ENCODE results near the gene CSMD2.

CSMD2 gene

GRCh38 chr1:33874636-33875035 is 290.4 kb downstream of the CSMD2 start:
- H3K27me3 ChIP-seq (ENCODE audit: control insufficient read depth, insufficient read depth, low read length), result no peaks in the 10 kb centered on the region

GRCh38 chr1:33872683-33873082 is 292.3 kb downstream of the CSMD2 start:
- H3K27me3 ChIP-seq (ENCODE audit: control insufficient read depth, insufficient read depth, low read length), result no peaks in the 10 kb centered on the region
- no peaks in the 10 kb centered on the region for H3K36me3 ChIP-seq (ENCODE audit: control insufficient read depth, insufficient read depth, low read length)
- no peaks in the 10 kb centered on the region for H3K9me3 ChIP-seq (ENCODE audit: control insufficient read depth, insufficient read depth, low read length)
- H3K4me3 ChIP-seq (ENCODE audit: low read depth, low read length), result no peak overlapping the region
- peak overlapping the region; percentile 66 for H3K27ac ChIP-seq (ENCODE audit: low read depth, low read length)
- peaks cover 6% of the 10 kb centered on the region for H3K4me1 ChIP-seq (ENCODE audit: control insufficient read depth, insufficient read depth, low read length)
- H3K9ac ChIP-seq (ENCODE audit: low read depth, low read length), result no peak overlapping the region

More at GRCh38 chr1:33874636-33875035, 290.4 kb downstream of the CSMD2 start:
- H3K27ac ChIP-seq (ENCODE audit: low read depth, low read length), result no peak overlapping the region
- H3K9ac ChIP-seq (ENCODE audit: low read depth, low read length), result no peak overlapping the region
- H3K4me3 ChIP-seq (ENCODE audit: low read depth, low read length), result no peak overlapping the region
- H3K4me1 ChIP-seq (ENCODE audit: control insufficient read depth, insufficient read depth, low read length), result no peaks in the 10 kb centered on the region
- no peaks in the 10 kb centered on the region for H3K9me3 ChIP-seq (ENCODE audit: control insufficient read depth, insufficient read depth, low read length)
- no peaks in the 10 kb centered on the region for H3K36me3 ChIP-seq (ENCODE audit: control insufficient read depth, insufficient read depth, low read length)

DNA sequence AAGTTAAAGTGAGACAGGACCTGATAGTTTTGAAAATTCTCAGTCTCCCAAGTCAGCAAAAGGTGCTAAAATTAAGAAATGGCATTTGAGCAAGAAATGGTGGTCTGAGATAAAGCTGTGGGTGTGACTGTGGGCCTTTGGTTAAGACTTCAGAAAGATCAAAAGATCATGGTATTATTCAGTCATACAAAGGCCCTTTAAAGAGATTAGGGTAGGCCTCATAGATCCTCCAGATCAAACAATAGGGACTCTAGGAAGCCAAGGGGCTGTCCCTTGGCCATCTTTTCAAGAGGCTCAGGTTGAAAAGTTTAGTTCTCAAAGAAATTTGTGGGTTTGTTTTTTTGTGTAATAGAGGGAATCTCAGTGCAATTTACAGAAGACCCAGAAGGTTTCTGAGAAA is 292.8 kb downstream of the CSMD2 start:
- H3K4me1 ChIP-seq (ENCODE audit: control insufficient read depth, insufficient read depth, low read length), result peaks cover 10% of the 10 kb centered on the region
- no peak overlapping the region for H3K9ac ChIP-seq (ENCODE audit: low read depth, low read length)
- peak overlapping the region; percentile 66 for H3K27ac ChIP-seq (ENCODE audit: low read depth, low read length)
- no peak overlapping the region for H3K4me3 ChIP-seq (ENCODE audit: low read depth, low read length)
- no peaks in the 10 kb centered on the region for H3K36me3 ChIP-seq (ENCODE audit: control insufficient read depth, insufficient read depth, low read length)
- no peaks in the 10 kb centered on the region for H3K27me3 ChIP-seq (ENCODE audit: control insufficient read depth, insufficient read depth, low read length)
- no peaks in the 10 kb centered on the region for H3K9me3 ChIP-seq (ENCODE audit: control insufficient read depth, insufficient read depth, low read length)

GRCh38 chr1:33867684-33868083 is 297.3 kb downstream of the CSMD2 start:
- no peaks in the 10 kb centered on the region for H3K9me3 ChIP-seq (ENCODE audit: control insufficient read depth, insufficient read depth, low read length)
- H3K27me3 ChIP-seq (ENCODE audit: control insufficient read depth, insufficient read depth, low read length), result no peaks in the 10 kb centered on the region
- H3K9ac ChIP-seq (ENCODE audit: low read depth, low read length), result no peak overlapping the region
- H3K4me3 ChIP-seq (ENCODE audit: low read depth, low read length), result no peak overlapping the region
- H3K36me3 ChIP-seq (ENCODE audit: control insufficient read depth, insufficient read depth, low read length), result no peaks in the 10 kb centered on the region
- H3K4me1 ChIP-seq (ENCODE audit: control insufficient read depth, insufficient read depth, low read length), result peaks cover 10% of the 10 kb centered on the region
- H3K27ac ChIP-seq (ENCODE audit: low read depth, low read length), result peak overlapping the region; percentile 21

- H3K36me3 ChIP-seq (ENCODE audit: control insufficient read depth, insufficient read depth, low read length), result no peaks in the 10 kb centered on the region
- no peak overlapping the region for H3K4me3 ChIP-seq (ENCODE audit: low read depth, low read length)
- H3K9me3 ChIP-seq (ENCODE audit: control insufficient read depth, insufficient read depth, low read length), result no peaks in the 10 kb centered on the region
- no peak overlapping the region for H3K9ac ChIP-seq (ENCODE audit: low read depth, low read length)
- no peak overlapping the region for H3K27ac ChIP-seq (ENCODE audit: low read depth, low read length)
- H3K27me3 ChIP-seq (ENCODE audit: control insufficient read depth, insufficient read depth, low read length), result no peaks in the 10 kb centered on the region
- peaks cover 10% of the 10 kb centered on the region for H3K4me1 ChIP-seq (ENCODE audit: control insufficient read depth, insufficient read depth, low read length)
These were observed 298.7 kb downstream of the CSMD2 start for GRCh38 chr1:33866281-33866680.

- H3K27ac ChIP-seq (ENCODE audit: low read depth, low read length), result no peak overlapping the region
- no peak overlapping the region for H3K9ac ChIP-seq (ENCODE audit: low read depth, low read length)
- no peaks in the 10 kb centered on the region for H3K27me3 ChIP-seq (ENCODE audit: control insufficient read depth, insufficient read depth, low read length)
- H3K4me1 ChIP-seq (ENCODE audit: control insufficient read depth, insufficient read depth, low read length), result peaks cover 10% of the 10 kb centered on the region
- no peak overlapping the region for H3K4me3 ChIP-seq (ENCODE audit: low read depth, low read length)
- H3K36me3 ChIP-seq (ENCODE audit: control insufficient read depth, insufficient read depth, low read length), result no peaks in the 10 kb centered on the region
- H3K9me3 ChIP-seq (ENCODE audit: control insufficient read depth, insufficient read depth, low read length), result no peaks in the 10 kb centered on the region
These were observed 300.3 kb downstream of the CSMD2 start for GRCh38 chr1:33864460-33865389.

- H3K27me3 ChIP-seq (ENCODE audit: control insufficient read depth, insufficient read depth, low read length), result no peaks in the 10 kb centered on the region
- no peaks in the 10 kb centered on the region for H3K36me3 ChIP-seq (ENCODE audit: control insufficient read depth, insufficient read depth, low read length)
- no peak within 1 kb of the TSS for H3K27ac ChIP-seq (ENCODE audit: low read depth, low read length)
- no peak within 1 kb of the TSS for H3K9ac ChIP-seq (ENCODE audit: low read depth, low read length)
- no peak within 1 kb of the TSS for H3K4me3 ChIP-seq (ENCODE audit: low read depth, low read length)
- no peaks in the 10 kb centered on the region for H3K9me3 ChIP-seq (ENCODE audit: control insufficient read depth, insufficient read depth, low read length)
- peaks cover 10% of the 10 kb centered on the region for H3K4me1 ChIP-seq (ENCODE audit: control insufficient read depth, insufficient read depth, low read length)
These were observed 301.3 kb downstream of the CSMD2 start, which contains the start of gene HMGB4 for GRCh38 chr1:33863779-33864178. Gene HMGB4 (plus strand): TSS chr1:33864079. CDS start chr1:33864192, 113 bp downstream.

DNA sequence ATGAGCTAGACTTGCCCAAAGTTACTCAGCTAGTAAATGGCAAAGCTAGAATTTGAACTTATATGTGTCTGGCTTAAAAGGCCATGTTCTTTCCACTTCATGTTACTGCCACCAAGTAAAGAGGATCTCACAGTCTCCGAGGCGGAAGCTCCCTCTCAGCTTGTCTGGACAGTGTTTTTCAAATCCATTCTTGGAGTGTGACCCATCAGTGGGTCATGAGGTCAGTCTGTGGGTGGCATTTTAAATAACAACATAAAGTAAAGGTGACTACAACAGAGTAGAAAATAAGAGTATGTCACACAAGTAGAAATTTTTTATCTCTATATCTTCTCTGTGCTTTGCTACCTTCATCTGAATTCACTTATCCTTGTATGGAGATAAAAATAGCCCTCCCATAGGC is 304.4 kb downstream of the CSMD2 start:
- H3K4me3 ChIP-seq (ENCODE audit: low read depth, low read length), result no peak overlapping the region

GRCh38 chr1:33854091-33854490 is 310.9 kb downstream of the CSMD2 start:
- H3K9me3 ChIP-seq (ENCODE audit: control insufficient read depth, insufficient read depth, low read length), result no peaks in the 10 kb centered on the region
- H3K27ac ChIP-seq (ENCODE audit: low read depth, low read length), result no peak overlapping the region
- peaks cover 20% of the 10 kb centered on the region for H3K4me1 ChIP-seq (ENCODE audit: control insufficient read depth, insufficient read depth, low read length)
- H3K4me3 ChIP-seq (ENCODE audit: low read depth, low read length), result no peak overlapping the region
- H3K27me3 ChIP-seq (ENCODE audit: control insufficient read depth, insufficient read depth, low read length), result no peaks in the 10 kb centered on the region
- no peak overlapping the region for H3K9ac ChIP-seq (ENCODE audit: low read depth, low read length)
- no peaks in the 10 kb centered on the region for H3K36me3 ChIP-seq (ENCODE audit: control insufficient read depth, insufficient read depth, low read length)

More for the DNA sequence above, 304.4 kb downstream of the CSMD2 start:
- Histone ChIP-seq H3K27ac (ENCODE audit: low read depth, low read length) (no peak overlapping the region), H3K36me3 (ENCODE audit: control insufficient read depth, insufficient read depth, low read length) (no peaks in the 10 kb centered on the region), H3K9me3 (ENCODE audit: control insufficient read depth, insufficient read depth, low read length) (no peaks in the 10 kb centered on the region), H3K4me1 (ENCODE audit: control insufficient read depth, insufficient read depth, low read length) (no peaks in the 10 kb centered on the region), H3K27me3 (ENCODE audit: control insufficient read depth, insufficient read depth, low read length) (no peaks in the 10 kb centered on the region), H3K9ac (ENCODE audit: low read depth, low read length) (no peak overlapping the region)

- Histone ChIP-seq H3K9ac (ENCODE audit: low read depth, low read length) (no peak overlapping the region), H3K27me3 (ENCODE audit: control insufficient read depth, insufficient read depth, low read length) (no peaks in the 10 kb centered on the region), H3K4me1 (ENCODE audit: control insufficient read depth, insufficient read depth, low read length) (peaks cover 26% of the 10 kb centered on the region), H3K36me3 (ENCODE audit: control insufficient read depth, insufficient read depth, low read length) (no peaks in the 10 kb centered on the region), H3K27ac (ENCODE audit: low read depth, low read length) (no peak overlapping the region), H3K9me3 (ENCODE audit: control insufficient read depth, insufficient read depth, low read length) (no peaks in the 10 kb centered on the region), H3K4me3 (ENCODE audit: low read depth, low read length) (no peak overlapping the region)
These were observed 311.6 kb downstream of the CSMD2 start for GRCh38 chr1:33853431-33853830.

DNA sequence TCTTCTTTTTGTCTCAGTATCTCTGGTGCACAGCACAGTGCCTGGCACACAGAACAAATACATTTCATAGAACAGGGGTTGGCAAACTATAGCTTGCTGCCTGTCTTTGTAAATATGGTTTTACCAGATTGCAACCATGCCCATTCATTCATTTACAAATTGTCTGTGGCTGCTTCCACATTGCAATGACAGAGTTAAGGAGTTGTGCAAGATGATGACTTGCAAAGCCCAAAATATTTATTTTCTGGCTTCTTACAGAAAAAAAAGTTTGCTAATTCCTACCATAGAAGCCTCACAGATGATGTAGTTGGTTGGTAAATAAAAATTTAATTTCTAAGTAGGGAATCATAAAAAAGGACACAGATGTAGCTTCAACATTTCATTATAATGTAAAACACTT is 312.3 kb downstream of the CSMD2 start:
- Histone ChIP-seq H3K27me3 (ENCODE audit: control insufficient read depth, insufficient read depth, low read length) (no peaks in the 10 kb centered on the region), H3K27ac (ENCODE audit: low read depth, low read length) (no peak overlapping the region), H3K4me1 (ENCODE audit: control insufficient read depth, insufficient read depth, low read length) (peaks cover 33% of the 10 kb centered on the region), H3K9ac (ENCODE audit: low read depth, low read length) (no peak overlapping the region), H3K4me3 (ENCODE audit: low read depth, low read length) (no peak overlapping the region), H3K36me3 (ENCODE audit: control insufficient read depth, insufficient read depth, low read length) (no peaks in the 10 kb centered on the region), H3K9me3 (ENCODE audit: control insufficient read depth, insufficient read depth, low read length) (no peaks in the 10 kb centered on the region)

All from HUES48 (cell line).